Mesendoderm (in vitro differentiated cells): ENCODE measurements around the gene FAM131C.
A peak's percentile ranks its signal among the peaks of the same experiment; 100 is the strongest.

Experiments used
- DNase-seq: peaks from one replicate; pipeline ENCODE4 v3.0.0; 2013
- H2AK5ac ChIP-seq: 2 replicates; pipeline ENCODE4 v1.6.1; 2013; ENCODE audit warnings: low read length, inconsistent platforms
- H2BK120ac ChIP-seq: 2 replicates; pipeline ENCODE4 v1.6.1; 2013; ENCODE audit warnings: low read depth, mild to moderate bottlenecking, low read length, moderate library complexity, mixed read lengths
- H2BK15ac ChIP-seq: replicated peaks from 2 replicates; pipeline ENCODE4 v1.6.1; 2013; ENCODE audit warnings: low read depth, mild to moderate bottlenecking, moderate library complexity
- H2BK5ac ChIP-seq: 2 replicates; pipeline ENCODE4 v1.6.1; 2013; ENCODE audit warnings: low read length, inconsistent platforms
- H3K18ac ChIP-seq: 2 replicates; pipeline ENCODE4 v1.6.1; 2013; ENCODE audit warnings: mild to moderate bottlenecking, low read length, mixed read lengths
- H3K23ac ChIP-seq: one replicate; pipeline ENCODE4 v1.6.1; 2013; ENCODE audit warnings: low read length
- H3K27ac ChIP-seq: 2 replicates; pipeline ENCODE4 v1.5.1; 2013; ENCODE audit warnings: low read depth, mild to moderate bottlenecking, inconsistent platforms, low read length, moderate library complexity
- H3K27me3 ChIP-seq: 2 replicates; pipeline ENCODE4 v1.6.1; 2013; ENCODE audit warnings: low read length, control low read depth, mild to moderate bottlenecking, inconsistent platforms; ENCODE audit not compliant: insufficient read depth, poor library complexity
- H3K36me3 ChIP-seq: 2 replicates; pipeline ENCODE4 v1.6.1; 2013; ENCODE audit warnings: low read length, inconsistent platforms; ENCODE audit not compliant: control insufficient read depth, insufficient read depth
- H3K4ac ChIP-seq: one replicate; pipeline ENCODE4 v1.6.1; 2013; ENCODE audit warnings: low read depth, mild to moderate bottlenecking, low read length, moderate library complexity
- H3K4me1 ChIP-seq: 2 replicates; pipeline ENCODE4 v1.6.1; 2013; ENCODE audit warnings: low read depth, low read length, inconsistent platforms; ENCODE audit not compliant: control insufficient read depth
- H3K4me2 ChIP-seq: 2 replicates; pipeline ENCODE4 v1.6.1; 2013; ENCODE audit warnings: low read length
- H3K4me3 ChIP-seq: 2 replicates; pipeline ENCODE4 v1.5.1; 2013; ENCODE audit warnings: mild to moderate bottlenecking, low read length
- H3K56ac ChIP-seq: one replicate; pipeline ENCODE4 v1.6.1; 2013; ENCODE audit warnings: low read length
- H3K79me1 ChIP-seq: 2 replicates; pipeline ENCODE4 v1.6.1; 2013; ENCODE audit warnings: low read length, inconsistent platforms
- H3K79me2 ChIP-seq: 2 replicates; pipeline ENCODE4 v1.6.1; 2013; ENCODE audit warnings: mild to moderate bottlenecking, low read length; ENCODE audit not compliant: control insufficient read depth, insufficient read depth
- H3K9ac ChIP-seq: 2 replicates; pipeline ENCODE4 v1.6.1; 2013; ENCODE audit warnings: low read length, inconsistent platforms
- H4K5ac ChIP-seq: one replicate; pipeline ENCODE4 v1.6.1; 2013; ENCODE audit warnings: low read length
- H4K8ac ChIP-seq: one replicate; pipeline ENCODE4 v1.6.1; 2013; ENCODE audit warnings: low read depth, mild to moderate bottlenecking, control low read depth, low read length, moderate library complexity
- WGBS: extraction: QIAGEN DNeasy Blood & Tissue Kit; methylation state at CpG from one replicate; pipeline ENCODE4 v1.1.7; 2013; ENCODE audit warnings: low lambda C conversion rate, missing lambda C conversion rate; ENCODE audit not compliant: insufficient coverage; ENCODE audit errors: extremely low coverage; 5-methylcytosine and 5-hydroxymethylcytosine counted together

Gene FAM131C

GRCh38 chr1:16085522-16085921 lies 12.1 kb upstream of the FAM131C start:
- no peak overlapping the region for H3K9ac ChIP-seq
- H3K4me1 ChIP-seq = peaks cover 6% of the 10 kb centered on the region
- no peak overlapping the region for H2BK15ac ChIP-seq
- H3K4me3 ChIP-seq = no peak overlapping the region
- H3K4ac ChIP-seq = no peak overlapping the region
- no peak for DNase-seq
- no peak overlapping the region for H3K4me2 ChIP-seq
- no peak overlapping the region for H2BK120ac ChIP-seq
- H3K79me2 ChIP-seq = no peaks in the 10 kb centered on the region
- peak overlapping the region; percentile 38 for H2AK5ac ChIP-seq
- H3K18ac ChIP-seq = no peak overlapping the region
- no peaks in the 10 kb centered on the region for H3K27me3 ChIP-seq
- no peak overlapping the region for H4K8ac ChIP-seq
- no CpG with 5 or more reads among the region's 6 CpGs for WGBS
- no peaks in the 10 kb centered on the region for H3K36me3 ChIP-seq
- H2BK5ac ChIP-seq = no peak overlapping the region
- no peaks in the 10 kb centered on the region for H3K79me1 ChIP-seq
- H3K27ac ChIP-seq = no peak overlapping the region
- peak overlapping the region; percentile 9 for H4K5ac ChIP-seq
- peak overlapping the region; percentile 60 for H3K56ac ChIP-seq
- H3K23ac ChIP-seq = no peak overlapping the region

GRCh38 chr1:16083486-16083885 lies 10.0 kb upstream of the FAM131C start:
- Histone ChIP-seq H3K18ac (peak overlapping the region; percentile 82), H2AK5ac (no peak overlapping the region), H3K23ac (no peak overlapping the region), H4K8ac (no peak overlapping the region), H3K4me1 (peaks cover 8% of the 10 kb centered on the region), H3K27me3 (no peaks in the 10 kb centered on the region), H3K79me1 (no peaks in the 10 kb centered on the region), H3K27ac (no peak overlapping the region), H3K79me2 (no peaks in the 10 kb centered on the region), H3K56ac (peak overlapping the region; percentile 18), H2BK120ac (no peak overlapping the region), H3K36me3 (no peaks in the 10 kb centered on the region), H3K4me2 (no peak overlapping the region), H3K9ac (no peak overlapping the region), H4K5ac (no peak overlapping the region), H2BK5ac (no peak overlapping the region), H3K4me3 (no peak overlapping the region), H3K4ac (peak overlapping the region; percentile 64), H2BK15ac (no peak overlapping the region)
- WGBS = no CpG with 5 or more reads among the region's 5 CpGs
- DNase-seq = no peak

- no peak overlapping the region for H4K8ac ChIP-seq
- H3K79me2 ChIP-seq = no peaks in the 10 kb centered on the region
- no peak overlapping the region for H3K23ac ChIP-seq
- H4K5ac ChIP-seq = no peak overlapping the region
- peak overlapping the region; percentile 58 for H3K4ac ChIP-seq
- no peak overlapping the region for H3K4me3 ChIP-seq
- no peaks in the 10 kb centered on the region for H3K27me3 ChIP-seq
- no peak overlapping the region for H2BK120ac ChIP-seq
- H3K79me1 ChIP-seq = no peaks in the 10 kb centered on the region
- H3K4me1 ChIP-seq = peaks cover 1% of the 10 kb centered on the region
- peak overlapping the region; percentile 3 for H3K9ac ChIP-seq
- peak overlapping the region; percentile 31 for H3K18ac ChIP-seq
- no peak overlapping the region for H3K4me2 ChIP-seq
- DNase-seq = peak; percentile 81
- peak overlapping the region; percentile 76 for H2AK5ac ChIP-seq
- no peak overlapping the region for H2BK5ac ChIP-seq
- H3K27ac ChIP-seq = no peak overlapping the region
- H3K36me3 ChIP-seq = no peaks in the 10 kb centered on the region
- H3K56ac ChIP-seq = peak overlapping the region; percentile 37
- no CpG with 5 or more reads among the region's 9 CpGs for WGBS
- H2BK15ac ChIP-seq = no peak overlapping the region
Observed at GRCh38 chr1:16082283-16083038, 9.0 kb upstream of the FAM131C start.

- Histone ChIP-seq H3K56ac (peak overlapping the region; percentile 26), H3K4me2 (no peak overlapping the region), H2BK5ac (no peak overlapping the region), H3K18ac (no peak overlapping the region), H3K9ac (peak overlapping the region; percentile 3), H3K27me3 (no peaks in the 10 kb centered on the region), H3K79me1 (no peaks in the 10 kb centered on the region), H2BK120ac (no peak overlapping the region), H3K4ac (no peak overlapping the region), H3K79me2 (no peaks in the 10 kb centered on the region), H3K4me1 (peaks cover 1% of the 10 kb centered on the region), H4K8ac (no peak overlapping the region), H2AK5ac (peak overlapping the region; percentile 7), H2BK15ac (no peak overlapping the region), H3K23ac (no peak overlapping the region), H4K5ac (no peak overlapping the region), H3K4me3 (no peak overlapping the region), H3K36me3 (no peaks in the 10 kb centered on the region), H3K27ac (no peak overlapping the region)
- WGBS = no CpG with 5 or more reads among the region's 9 CpGs
- DNase-seq = no peak
Observed at GRCh38 chr1:16081636-16082035, 8.2 kb upstream of the FAM131C start.

- no peak overlapping the region for H2BK15ac ChIP-seq
- no peak overlapping the region for H4K5ac ChIP-seq
- no peak overlapping the region for H3K4me3 ChIP-seq
- no peak overlapping the region for H4K8ac ChIP-seq
- H3K4me1 ChIP-seq = peaks cover 1% of the 10 kb centered on the region
- WGBS = no CpG with 5 or more reads among the region's 5 CpGs
- no peaks in the 10 kb centered on the region for H3K27me3 ChIP-seq
- H3K4ac ChIP-seq = no peak overlapping the region
- H3K79me1 ChIP-seq = no peaks in the 10 kb centered on the region
- no peak overlapping the region for H3K4me2 ChIP-seq
- H3K23ac ChIP-seq = no peak overlapping the region
- H3K9ac ChIP-seq = no peak overlapping the region
- H3K18ac ChIP-seq = no peak overlapping the region
- H3K27ac ChIP-seq = no peak overlapping the region
- H3K56ac ChIP-seq = no peak overlapping the region
- H3K36me3 ChIP-seq = no peaks in the 10 kb centered on the region
- no peak overlapping the region for H2BK5ac ChIP-seq
- H2BK120ac ChIP-seq = no peak overlapping the region
- no peaks in the 10 kb centered on the region for H3K79me2 ChIP-seq
- H2AK5ac ChIP-seq = no peak overlapping the region
- DNase-seq = no peak
Observed at GRCh38 chr1:16080422-16081150, 7.1 kb upstream of the FAM131C start.
